ENCODE results near the gene STXBP5.

The STXBP5 gene

GRCh38 chr6:147299035-147299434 is 94.8 kb downstream of the STXBP5 start:
- H3K4me3 ChIP-seq (ENCODE audit: low read length) = no peak overlapping the region
- TF ChIP-seq CTCF (conservative IDR thresholded peaks at IDR 0.05; ENCODE audit: low read depth, low read length) = no peak
- no peak for DNase-seq (ENCODE audit: low read depth)

- DNase-seq (ENCODE audit: low read depth) = no peak
- no peak for TF ChIP-seq CTCF (conservative IDR thresholded peaks at IDR 0.05; ENCODE audit: low read depth, low read length)
- no peak overlapping the region for H3K4me3 ChIP-seq (ENCODE audit: low read length)
These were observed 96.9 kb downstream of the STXBP5 start for GRCh38 chr6:147301070-147301469.

GRCh38 chr6:147304016-147304415 is 99.8 kb downstream of the STXBP5 start:
- no peak for DNase-seq (ENCODE audit: low read depth)
- H3K4me3 ChIP-seq (ENCODE audit: low read length) = no peak overlapping the region
- no peak for TF ChIP-seq CTCF (conservative IDR thresholded peaks at IDR 0.05; ENCODE audit: low read depth, low read length)

GRCh38 chr6:147310521-147310920 is 106.3 kb downstream of the STXBP5 start:
- DNase-seq (ENCODE audit: low read depth) = no peak
- TF ChIP-seq CTCF (conservative IDR thresholded peaks at IDR 0.05; ENCODE audit: low read depth, low read length) = no peak
- no peak overlapping the region for H3K4me3 ChIP-seq (ENCODE audit: low read length)

GRCh38 chr6:147311218-147311617 is 107.0 kb downstream of the STXBP5 start:
- TF ChIP-seq CTCF (conservative IDR thresholded peaks at IDR 0.05; ENCODE audit: low read depth, low read length) = no peak
- no peak overlapping the region for H3K4me3 ChIP-seq (ENCODE audit: low read length)
- no peak for DNase-seq (ENCODE audit: low read depth)

- no peak for DNase-seq (ENCODE audit: low read depth)
- no peak overlapping the region for H3K4me3 ChIP-seq (ENCODE audit: low read length)
- TF ChIP-seq CTCF (conservative IDR thresholded peaks at IDR 0.05; ENCODE audit: low read depth, low read length) = no peak
These were observed 117.0 kb downstream of the STXBP5 start for GRCh38 chr6:147321260-147321659.

- no peak for TF ChIP-seq CTCF (conservative IDR thresholded peaks at IDR 0.05; ENCODE audit: low read depth, low read length)
- DNase-seq (ENCODE audit: low read depth) = no peak
These were observed 118.3 kb downstream of the STXBP5 start for GRCh38 chr6:147322299-147323162.

More at GRCh38 chr6:147322299-147323162, 118.3 kb downstream of the STXBP5 start:
- H3K4me3 ChIP-seq (ENCODE audit: low read length) = no peak overlapping the region
